ENCODE measurements around the gene LYZL4.

DNA sequence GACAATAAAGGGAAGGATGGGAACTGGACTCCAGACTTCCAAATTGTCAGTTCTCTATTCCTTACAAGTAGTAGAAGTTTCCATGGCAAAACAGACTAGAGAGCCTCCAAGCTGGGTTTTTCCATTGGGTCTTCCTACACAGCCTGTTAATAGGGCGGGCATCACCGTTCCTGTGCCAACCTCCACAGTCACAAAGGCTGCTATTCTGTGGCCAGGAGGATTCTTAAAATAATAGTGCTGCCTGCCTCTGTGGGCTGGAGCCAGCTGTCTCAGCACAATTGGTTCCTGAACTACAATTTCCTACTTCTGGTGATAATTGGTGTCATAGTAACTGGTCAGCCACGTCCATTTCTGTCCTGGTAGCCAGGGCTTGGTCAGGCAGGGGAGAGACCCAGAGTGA lies 38.6 kb downstream of the LYZL4 start:
- TF ChIP-seq, protein P1, sequence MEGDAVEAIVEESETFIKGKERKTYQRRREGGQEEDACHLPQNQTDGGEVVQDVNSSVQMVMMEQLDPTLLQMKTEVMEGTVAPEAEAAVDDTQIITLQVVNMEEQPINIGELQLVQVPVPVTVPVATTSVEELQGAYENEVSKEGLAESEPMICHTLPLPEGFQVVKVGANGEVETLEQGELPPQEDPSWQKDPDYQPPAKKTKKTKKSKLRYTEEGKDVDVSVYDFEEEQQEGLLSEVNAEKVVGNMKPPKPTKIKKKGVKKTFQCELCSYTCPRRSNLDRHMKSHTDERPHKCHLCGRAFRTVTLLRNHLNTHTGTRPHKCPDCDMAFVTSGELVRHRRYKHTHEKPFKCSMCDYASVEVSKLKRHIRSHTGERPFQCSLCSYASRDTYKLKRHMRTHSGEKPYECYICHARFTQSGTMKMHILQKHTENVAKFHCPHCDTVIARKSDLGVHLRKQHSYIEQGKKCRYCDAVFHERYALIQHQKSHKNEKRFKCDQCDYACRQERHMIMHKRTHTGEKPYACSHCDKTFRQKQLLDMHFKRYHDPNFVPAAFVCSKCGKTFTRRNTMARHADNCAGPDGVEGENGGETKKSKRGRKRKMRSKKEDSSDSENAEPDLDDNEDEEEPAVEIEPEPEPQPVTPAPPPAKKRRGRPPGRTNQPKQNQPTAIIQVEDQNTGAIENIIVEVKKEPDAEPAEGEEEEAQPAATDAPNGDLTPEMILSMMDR (IDR thresholded peaks at IDR 0.05) = no peak
- TF ChIP-seq POLR2A (IDR thresholded peaks at IDR 0.05) = no peak

Measured in thyroid gland (tissue), 4 donors.